Endometrial microvascular endothelial cells (primary cell): ENCODE measurements around the gene NEK4. TPM values are rescaled to one million over a fixed set of nuclear protein-coding genes. Genes with fewer than 3 reads are reported as not detected.
"Not testable (repeated sequence)": the region's sequence is repeated elsewhere in the genome, so short reads cannot be mapped to it uniquely, and the experiment has no call there.

Experiments used
- in situ Hi-C: cut with HindIII; loops from 2 replicates; pipeline ENCODE4 v1.10.0; 2017; ENCODE audit warnings: low sequenced_read_pairs, low pct_unique_long_range_greater_than_20kb; ENCODE audit errors: inconsistent ontology term
- total RNA-seq: library from RNA; depleted of rRNA; stranded (reverse); fragments of >200 nt; gene quantifications from one replicate; pipeline ENCODE4 v1.2.3, GENCODE V29; 2015; ENCODE audit errors: inconsistent ontology term

The NEK4 gene
- total RNA-seq, 1 donor from 2014 or later, result 10.2 TPM

- in situ Hi-C loops, result no loop called here
Observed at GRCh38 chr3:52782412-52783210, 11.9 kb upstream of the NEK4 start.

GRCh38 chr3:52781741-52782140 is 11.0 kb upstream of the NEK4 start:
- in situ Hi-C loops, result no loop called here

DNA sequence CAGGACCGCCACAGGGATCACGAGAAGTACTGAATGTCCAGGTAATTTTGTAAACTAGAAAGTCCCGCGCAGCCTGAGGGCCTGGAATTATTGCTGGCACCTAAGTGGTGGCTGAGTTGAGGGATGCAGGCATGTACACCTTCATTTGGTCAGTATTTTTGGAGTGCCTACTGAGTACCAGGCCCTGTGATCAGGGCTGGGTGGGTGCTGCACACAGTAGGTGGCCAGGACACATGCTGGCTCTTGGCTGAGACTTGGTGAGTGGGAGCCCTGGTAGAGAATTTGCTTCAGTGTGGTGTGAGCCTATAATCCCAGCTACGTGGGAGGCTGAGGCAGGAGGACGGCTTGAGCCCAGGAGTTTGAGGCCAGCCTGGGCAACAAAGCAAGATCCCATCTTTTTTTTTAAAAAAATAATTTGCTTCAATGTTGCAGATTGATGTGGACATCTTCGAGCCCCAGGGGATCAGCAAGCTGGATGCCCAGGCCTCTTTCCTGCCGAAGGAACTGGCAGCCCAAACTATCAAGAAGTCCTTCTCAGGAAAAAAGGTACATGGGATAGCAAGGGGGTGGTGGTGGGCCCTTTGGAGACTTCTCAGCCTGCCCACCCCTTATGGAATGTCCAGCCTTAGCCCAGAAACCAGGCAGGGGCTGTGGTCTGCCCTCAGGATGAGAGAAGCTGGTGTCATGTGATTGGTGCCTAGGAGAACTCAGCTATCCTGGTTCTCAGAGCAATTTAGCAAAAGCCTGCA is 9.3 kb upstream of the NEK4 start:
- in situ Hi-C loops, result no loop called here

- in situ Hi-C loops, result no loop called here
Observed at GRCh38 chr3:52779011-52779836, 8.5 kb upstream of the NEK4 start.

DNA sequence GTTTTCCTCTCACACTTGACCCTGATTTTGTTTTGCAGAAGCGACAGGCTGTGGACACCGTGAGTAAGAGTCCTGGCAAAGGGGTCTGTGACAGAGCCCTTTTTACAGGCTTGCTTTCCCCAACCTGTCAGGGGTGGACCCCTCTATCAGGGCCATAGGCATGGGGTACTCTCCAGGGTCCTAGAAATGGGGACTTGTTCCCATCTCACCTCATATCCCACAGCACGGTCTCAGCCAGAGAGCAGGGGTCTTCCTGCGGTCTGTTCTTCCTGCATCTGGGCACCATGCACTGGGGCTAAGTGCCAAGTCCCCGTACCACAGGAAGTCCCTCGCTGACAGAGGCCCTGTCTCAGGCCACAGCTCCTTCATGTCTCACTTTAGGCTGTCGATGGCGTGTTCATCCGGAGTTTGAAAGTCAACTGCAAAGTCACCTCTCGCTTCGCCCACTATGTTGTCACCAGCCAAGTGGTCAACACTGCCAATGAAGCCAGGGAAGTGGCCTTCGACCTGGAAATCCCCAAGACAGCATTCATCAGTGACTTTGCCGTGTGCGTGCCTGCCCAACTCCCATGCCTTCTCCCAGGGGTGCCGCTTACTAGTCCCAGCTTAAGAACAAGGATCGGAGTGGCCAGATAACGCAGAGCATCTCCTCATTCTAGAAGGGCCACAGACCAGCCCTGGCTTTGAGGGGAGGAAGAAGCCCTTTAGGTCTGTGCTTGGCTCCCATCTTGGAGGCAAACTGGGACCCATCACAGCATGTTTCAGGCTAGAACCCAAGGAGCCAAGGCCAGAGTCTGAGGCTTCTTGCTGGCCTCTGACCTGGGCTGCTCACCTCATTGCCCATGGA is 7.4 kb upstream of the NEK4 start:
- in situ Hi-C loops, result no loop called here

GRCh38 chr3:52777127-52777958 is 6.6 kb upstream of the NEK4 start, which contains the start of gene ITIH1:
TSS of gene ITIH1 (plus strand) at chr3:52777599. CDS start at chr3:52777616, 17 bp downstream.
- in situ Hi-C loops, result no loop called here

DNA sequence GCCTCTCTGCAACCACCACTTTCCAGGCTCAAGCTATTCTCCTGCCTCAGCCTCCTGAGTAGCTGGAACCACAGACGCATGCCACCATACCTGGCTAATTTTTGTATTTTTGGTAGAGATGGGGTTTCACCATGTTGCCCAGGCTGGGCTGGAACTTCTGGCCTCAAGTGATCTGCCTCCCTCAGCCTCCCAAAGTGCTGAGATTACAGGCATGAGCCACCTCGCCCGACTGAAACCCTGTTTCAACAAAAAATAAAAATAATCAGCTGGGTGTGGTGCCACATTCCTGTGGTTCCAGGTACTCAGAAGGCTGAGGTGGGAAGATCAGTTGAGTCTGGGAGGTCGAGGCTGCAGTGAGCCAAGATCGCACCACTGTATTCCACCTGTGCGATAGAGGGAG is 5.7 kb upstream of the NEK4 start:
- in situ Hi-C loops, result not testable (repeated sequence)

GRCh38 chr3:52775877-52776276 is 5.1 kb upstream of the NEK4 start:
- in situ Hi-C loops, result no loop called here

DNA sequence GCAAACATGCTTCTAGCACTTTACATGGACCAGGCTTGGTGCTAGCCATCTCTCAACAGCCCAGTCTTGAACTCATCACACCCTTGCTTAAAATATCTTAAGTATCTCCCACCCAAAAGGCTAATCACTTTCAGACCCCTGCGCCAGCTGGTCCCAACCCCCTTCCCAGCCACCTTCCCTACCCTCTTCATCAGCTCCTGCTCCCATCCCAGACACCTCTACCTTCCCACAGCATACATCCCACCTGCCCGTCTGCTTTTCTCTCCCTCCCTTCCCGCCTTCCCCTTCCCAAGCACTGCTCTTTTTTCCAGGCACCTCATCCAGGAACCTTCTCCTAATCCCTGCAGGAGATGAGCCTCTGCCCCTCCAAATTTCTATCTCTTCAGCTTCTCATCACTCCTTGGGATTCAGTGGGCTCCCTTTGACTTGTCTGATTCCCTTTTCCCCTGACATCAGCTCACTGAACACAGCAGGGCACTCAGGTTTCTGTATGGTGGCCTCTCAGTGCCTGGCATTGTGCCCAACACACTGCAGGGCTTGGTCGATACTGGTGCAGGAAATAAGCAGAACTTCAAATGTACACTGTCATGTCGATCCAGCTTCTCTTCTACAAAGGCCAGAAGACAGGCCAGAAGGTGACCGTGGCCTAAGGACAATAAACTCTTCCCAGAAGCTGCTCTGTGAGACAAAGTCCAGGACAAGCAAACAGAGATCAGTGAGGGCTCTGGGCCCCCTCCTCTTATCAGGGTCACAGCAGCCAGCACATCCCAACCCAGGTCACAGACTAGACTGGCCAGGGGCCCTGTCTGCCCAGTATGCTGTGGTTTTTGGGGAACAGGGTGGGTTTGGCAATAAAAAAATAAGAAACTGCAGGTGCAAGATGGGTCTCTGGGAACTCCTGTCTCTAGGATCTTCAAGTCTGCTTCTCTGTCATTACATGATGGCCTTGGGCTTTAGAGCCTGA is 4.4 kb upstream of the NEK4 start:
- in situ Hi-C loops, result no loop called here

DNA sequence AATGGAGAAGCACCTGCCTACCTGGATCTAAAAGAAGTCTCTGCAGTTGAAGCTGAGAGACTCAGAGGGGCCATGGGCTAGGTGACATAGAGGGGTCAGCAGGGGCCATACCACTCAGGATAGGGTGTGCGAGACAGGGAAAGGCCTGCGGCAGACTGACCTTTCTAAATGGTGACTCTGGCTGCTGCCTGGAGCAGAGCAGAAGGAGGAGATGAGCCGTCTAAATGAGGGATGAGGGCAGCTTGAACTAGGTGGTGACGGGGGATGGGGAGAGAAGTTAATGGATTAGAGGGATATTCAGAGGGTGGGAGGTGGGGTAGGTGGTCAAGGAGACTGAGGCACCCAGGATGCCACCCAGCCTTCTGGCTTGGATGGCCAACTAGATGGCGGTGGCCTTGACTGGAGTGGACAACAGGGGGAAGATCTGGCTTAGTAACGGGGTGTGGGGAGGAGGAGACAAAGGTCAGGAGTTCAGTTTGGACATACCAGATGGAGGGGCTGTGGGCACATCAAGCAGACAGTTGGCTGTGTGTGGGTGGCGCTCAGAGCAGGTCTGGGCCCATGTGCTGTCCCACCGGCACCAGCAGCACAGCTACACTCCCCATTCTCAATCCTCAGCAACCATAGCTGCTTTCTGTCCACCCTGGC is 3.5 kb upstream of the NEK4 start:
- in situ Hi-C loops, result no loop called here

GRCh38 chr3:52773361-52774065 is 2.8 kb upstream of the NEK4 start:
- in situ Hi-C loops, result no loop called here

GRCh38 chr3:52771702-52772101 is 962 bp upstream of the NEK4 start:
- in situ Hi-C loops, result no loop called here

- in situ Hi-C loops, result no loop called here
Observed at GRCh38 chr3:52771334-52771681, 568 bp upstream of the NEK4 start.

- in situ Hi-C loops, result no loop called here
Observed at GRCh38 chr3:52769786-52770455, 819 bp downstream of the NEK4 start.

- in situ Hi-C loops, result no loop called here
Observed at GRCh38 chr3:52763466-52763865, 7.3 kb downstream of the NEK4 start.
